Activated CD4-positive, alpha-beta T cell treated with anti-CD3 and anti-CD28 coated beads, Interleukin-2, amount 10 ng/mL, durations not matched to agents 7 days and 5 days (primary cell): Measurements from ENCODE around the gene DENND2D. TPM values are rescaled to one million over a fixed set of nuclear protein-coding genes. Genes with fewer than 3 reads are reported as not detected.
A peak's percentile ranks its signal among the peaks of the same experiment; 100 is the strongest.

Source experiments
- CTCF ChIA-PET: fragments of 350-600 bp; sonication (Branson Sonifier 250); formaldehyde crosslinking; loops from one replicate; lab custom pipeline; 2021; ENCODE audit warnings: antibody characterized with exemption; lab: Charles Lee
- POLR2A ChIA-PET: fragments of 350-600 bp; sonication (Branson Sonifier 250); formaldehyde crosslinking; loops from one replicate; lab custom pipeline; 2021; ENCODE audit warnings: antibody characterized with exemption; lab: Charles Lee
- DNase-seq: peaks from one replicate; pipeline ENCODE4 v3.0.0-alpha.2; 2020
- H3K27ac Mint-ChIP-seq: one replicate; pipeline ENCODE4 v1.8.0; 2021; ENCODE audit warnings: mild to moderate bottlenecking, moderate library complexity, mixed read lengths
- H3K27me3 Mint-ChIP-seq: one replicate; pipeline ENCODE4 v1.8.0; 2021; ENCODE audit warnings: mixed read lengths
- H3K36me3 Mint-ChIP-seq: one replicate; pipeline ENCODE4 v1.8.0; 2021; ENCODE audit warnings: low read depth, mixed read lengths
- H3K4me1 Mint-ChIP-seq: one replicate; pipeline ENCODE4 v1.8.0; 2021; ENCODE audit warnings: mixed read lengths
- H3K4me3 Mint-ChIP-seq: one replicate; pipeline ENCODE4 v1.8.0; 2021; ENCODE audit warnings: mild to moderate bottlenecking, moderate library complexity, mixed read lengths
- H3K9me3 Mint-ChIP-seq: one replicate; pipeline ENCODE4 v1.8.0; 2021; ENCODE audit warnings: mixed read lengths
- total RNA-seq, 2 experiments: library from RNA; stranded (reverse); gene quantifications; one replicate each; pipeline ENCODE4 v1.2.3, GENCODE V29; 2021

Gene DENND2D
- total RNA-seq, 2 experiments from 2014 or later = 329 to 349 TPM

DNA sequence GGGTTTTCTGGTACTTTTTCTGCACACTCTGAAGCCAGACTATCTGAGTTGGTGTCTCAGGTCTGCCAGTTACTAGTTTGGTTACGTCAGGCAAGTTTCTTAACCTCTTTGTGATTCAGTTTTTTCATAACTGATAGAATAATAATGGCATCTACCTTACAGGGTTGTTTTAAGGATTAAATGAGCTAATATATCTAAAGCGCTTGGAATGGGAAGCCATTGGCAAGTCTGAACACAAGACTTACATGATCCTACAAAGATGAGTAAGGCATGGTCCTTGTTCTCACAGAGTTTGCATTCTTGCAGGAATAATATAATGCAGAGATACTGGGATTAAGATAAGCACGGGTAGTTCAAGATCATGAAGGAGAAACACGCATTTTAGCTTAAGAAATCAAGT lies 9.2 kb upstream of the DENND2D start:
- DNase-seq = no peak
- H3K9me3 Mint-ChIP-seq = peaks cover 5% of the 10 kb centered on the region
- peaks cover 79% of the 10 kb centered on the region for H3K4me1 Mint-ChIP-seq
- H3K27ac Mint-ChIP-seq = no peak overlapping the region
- H3K4me3 Mint-ChIP-seq = no peak overlapping the region
- POLR2A ChIA-PET = no interaction called here
- CTCF ChIA-PET = interaction anchor here (0.7 to 1.4 kb wide), 2 partner anchors 13 to 16 kb away, joined by 3 read pairs; no protein-coding TSS in a partner anchor
- H3K36me3 Mint-ChIP-seq = peaks cover 13% of the 10 kb centered on the region
- H3K27me3 Mint-ChIP-seq = no peaks in the 10 kb centered on the region

GRCh38 chr1:111208921-111209320 lies 8.5 kb upstream of the DENND2D start:
- CTCF ChIA-PET = interaction anchor here (0.7 to 1.4 kb wide), 3 partner anchors 12 to 17 kb away, joined by 3 read pairs; no protein-coding TSS in a partner anchor
- Mint-ChIP-seq H3K4me1 (peaks cover 73% of the 10 kb centered on the region), H3K9me3 (peaks cover 5% of the 10 kb centered on the region), H3K4me3 (no peak overlapping the region), H3K27ac (no peak overlapping the region), H3K27me3 (no peaks in the 10 kb centered on the region), H3K36me3 (peaks cover 13% of the 10 kb centered on the region)
- DNase-seq = no peak
- POLR2A ChIA-PET = no interaction called here

DNA sequence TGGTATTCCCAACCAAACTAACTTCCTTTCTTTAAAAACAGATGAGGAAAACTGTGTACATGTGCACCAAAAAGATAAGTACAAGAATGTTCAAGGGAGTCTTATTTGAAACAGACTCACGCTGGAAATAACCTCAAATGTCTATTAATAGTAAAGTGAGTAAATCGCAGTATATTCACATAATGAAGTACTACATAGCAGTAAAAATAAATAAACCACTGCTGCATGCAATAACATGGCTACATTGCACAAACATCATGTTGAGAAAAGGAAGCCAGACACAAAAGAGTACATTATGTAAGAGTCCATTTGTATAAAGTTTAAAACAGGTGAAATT lies 5.2 kb upstream of the DENND2D start:
- Mint-ChIP-seq H3K4me1 (peaks cover 82% of the 10 kb centered on the region), H3K36me3 (peaks cover 11% of the 10 kb centered on the region), H3K27me3 (no peaks in the 10 kb centered on the region), H3K9me3 (peaks cover 5% of the 10 kb centered on the region), H3K4me3 (peak overlapping the region; percentile 100), H3K27ac (no peak overlapping the region)
- DNase-seq = no peak
- POLR2A ChIA-PET = no interaction called here
- CTCF ChIA-PET = interaction anchor here (2.1 kb wide), 1 partner anchor 14 kb away, joined by 4 read pairs; no protein-coding TSS in a partner anchor

- Mint-ChIP-seq H3K27ac (peak overlapping the region; percentile 84), H3K36me3 (peaks cover 16% of the 10 kb centered on the region), H3K9me3 (peaks cover 3% of the 10 kb centered on the region), H3K4me3 (peak overlapping the region; percentile 100), H3K27me3 (no peaks in the 10 kb centered on the region), H3K4me1 (peaks cover 80% of the 10 kb centered on the region)
- no peak for DNase-seq
- POLR2A ChIA-PET = no interaction called here
- CTCF ChIA-PET = interaction anchor here (0.6 kb wide), 1 partner anchor 1183 kb away, joined by 3 read pairs; no protein-coding TSS in a partner anchor
Observed at GRCh38 chr1:111204983-111205713, 4.7 kb upstream of the DENND2D start.

GRCh38 chr1:111204201-111204982 lies 3.9 kb upstream of the DENND2D start:
- peaks cover 75% of the 10 kb centered on the region for H3K4me1 Mint-ChIP-seq
- peaks cover 24% of the 10 kb centered on the region for H3K36me3 Mint-ChIP-seq
- H3K27me3 Mint-ChIP-seq = no peaks in the 10 kb centered on the region
- DNase-seq = peak; percentile 72
- H3K9me3 Mint-ChIP-seq = peaks cover 3% of the 10 kb centered on the region
- ChIA-PET CTCF (interaction anchor here (0.6 to 1.5 kb wide), 5 partner anchors 12 to 1182 kb away, joined by 3 to 5 read pairs (median 3); partner anchors contain the start of gene CHI3L2), POLR2A (interaction anchor here (0.9 to 1.0 kb wide), 2 partner anchors 10 to 12 kb away, joined by 4 to 5 read pairs; no protein-coding TSS in a partner anchor)
- peak overlapping the region; percentile 98 for H3K27ac Mint-ChIP-seq
- peak overlapping the region; percentile 100 for H3K4me3 Mint-ChIP-seq

DNA sequence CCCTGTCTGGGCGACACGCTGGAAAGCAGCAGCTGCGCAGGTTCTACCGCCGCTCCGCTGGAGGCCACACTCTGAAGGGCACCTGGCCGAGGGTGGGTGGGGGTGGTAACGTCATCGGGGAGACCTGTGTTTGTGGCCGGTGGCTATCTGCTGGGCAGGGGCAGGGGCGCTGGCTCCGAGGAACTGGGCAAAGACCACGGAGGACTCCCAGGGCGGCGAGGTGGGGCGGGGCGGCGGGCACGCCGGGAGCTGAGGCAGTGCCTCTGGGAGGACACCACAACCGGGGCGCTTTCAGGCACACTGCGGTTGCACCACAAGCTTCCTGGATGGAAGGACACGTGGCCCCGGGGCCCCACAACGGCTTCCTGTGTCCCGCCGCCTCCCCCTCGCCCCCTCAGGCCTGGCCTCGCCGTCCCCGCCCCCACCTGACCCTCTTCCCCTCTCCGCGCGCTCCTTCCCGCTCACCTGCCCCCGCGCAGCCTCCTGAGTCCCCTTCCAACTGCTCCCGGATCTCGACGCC lies 3.3 kb upstream of the DENND2D start:
- Mint-ChIP-seq H3K4me3 (peak overlapping the region; percentile 100), H3K27ac (peak overlapping the region; percentile 98)
- CTCF ChIA-PET = interaction anchor here (0.9 to 1.5 kb wide), 4 partner anchors 12 to 24 kb away, joined by 3 to 5 read pairs (median 3); partner anchors contain the start of gene CHI3L2

GRCh38 chr1:111202707-111203623 lies 2.5 kb upstream of the DENND2D start:
- Mint-ChIP-seq H3K27me3 (no peaks in the 10 kb centered on the region), H3K4me1 (peaks cover 65% of the 10 kb centered on the region), H3K4me3 (peak overlapping the region; percentile 100), H3K36me3 (peaks cover 38% of the 10 kb centered on the region), H3K9me3 (no peaks in the 10 kb centered on the region), H3K27ac (peak overlapping the region; percentile 98)
- DNase-seq = no peak
- ChIA-PET POLR2A (interaction anchor here (0.9 to 1.5 kb wide), 3 partner anchors 11 to 13 kb away, joined by 3 to 5 read pairs (median 4); no protein-coding TSS in a partner anchor), CTCF (interaction anchor here (0.6 to 1.5 kb wide), 5 partner anchors 12 to 621 kb away, joined by 3 to 5 read pairs (median 3); partner anchors contain the start of gene CHI3L2)

More for the DNA sequence above, 3.3 kb upstream of the DENND2D start:
- H3K4me1 Mint-ChIP-seq = peaks cover 71% of the 10 kb centered on the region
- H3K9me3 Mint-ChIP-seq = peaks cover 3% of the 10 kb centered on the region
- peaks cover 30% of the 10 kb centered on the region for H3K36me3 Mint-ChIP-seq
- H3K27me3 Mint-ChIP-seq = no peaks in the 10 kb centered on the region
- POLR2A ChIA-PET = interaction anchor here (0.9 to 1.0 kb wide), 2 partner anchors 11 to 12 kb away, joined by 4 to 5 read pairs; no protein-coding TSS in a partner anchor
- peak; percentile 92 for DNase-seq

DNA sequence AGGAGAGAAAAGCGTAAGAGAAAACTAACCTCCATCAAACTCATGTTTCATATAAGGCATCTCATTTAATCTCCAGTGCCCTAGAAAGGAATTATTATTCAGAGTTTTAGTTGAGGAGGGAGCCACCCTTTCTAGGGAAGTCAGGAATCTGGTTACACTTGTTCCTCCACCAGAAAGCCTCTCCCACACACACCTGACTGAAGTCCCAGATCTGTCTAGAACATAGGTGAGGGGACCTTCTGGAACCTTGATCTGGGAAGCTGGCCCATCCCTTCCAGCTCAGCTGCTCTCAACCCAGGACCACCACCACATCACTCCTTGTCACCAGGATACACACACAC lies 1.9 kb upstream of the DENND2D start:
- POLR2A ChIA-PET = interaction anchor here (1.5 kb wide), 1 partner anchor 12 kb away, joined by 3 read pairs; no protein-coding TSS in a partner anchor
- Mint-ChIP-seq H3K27ac (peak overlapping the region; percentile 98), H3K36me3 (peaks cover 45% of the 10 kb centered on the region), H3K27me3 (no peaks in the 10 kb centered on the region), H3K4me3 (peak overlapping the region; percentile 100), H3K9me3 (no peaks in the 10 kb centered on the region), H3K4me1 (peaks cover 62% of the 10 kb centered on the region)
- no peak for DNase-seq
- CTCF ChIA-PET = interaction anchor here (0.6 to 2.4 kb wide), 4 partner anchors 14 to 622 kb away, joined by 3 to 11 read pairs (median 5); no protein-coding TSS in a partner anchor

DNA sequence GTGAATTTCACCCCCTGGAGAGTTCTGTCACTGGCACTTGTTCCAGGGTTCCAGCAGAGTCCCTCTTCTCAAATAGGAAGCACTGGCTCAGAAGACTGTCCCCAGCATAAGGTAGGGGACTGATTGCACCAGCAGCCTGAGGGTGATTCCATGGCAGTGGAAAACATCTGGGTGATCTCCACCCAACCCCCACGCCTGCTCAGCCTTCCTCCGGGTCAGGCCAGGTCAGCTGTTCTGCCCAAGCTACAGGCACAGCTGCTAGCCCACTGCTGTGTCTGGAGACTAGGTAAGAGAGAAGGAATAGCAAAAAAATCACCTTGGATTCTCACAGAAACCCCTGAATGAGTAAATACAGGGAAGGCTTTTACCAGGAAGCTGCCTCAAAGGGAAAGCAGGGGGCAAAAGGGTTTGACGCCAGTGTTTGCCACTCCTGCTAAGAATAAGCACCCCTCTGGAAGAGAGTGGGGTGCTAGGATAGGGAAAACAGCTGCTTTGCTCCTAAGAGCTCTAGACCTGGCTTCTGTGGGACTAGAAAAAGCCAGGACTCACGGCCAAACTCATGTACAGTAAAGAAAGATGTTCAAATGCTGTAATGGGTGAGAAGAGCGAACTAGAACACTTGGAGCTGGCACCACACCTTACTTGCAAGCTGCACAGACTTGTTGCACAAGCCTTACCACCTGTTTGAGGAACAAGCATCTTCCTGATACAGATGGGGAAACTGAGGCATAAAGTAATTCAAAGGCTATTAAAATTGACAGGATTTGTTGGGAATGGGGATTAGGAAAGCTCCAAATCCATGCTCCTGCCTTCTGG lies 1.0 kb upstream of the DENND2D start:
- Mint-ChIP-seq H3K4me3 (peak overlapping the region; percentile 100), H3K4me1 (peaks cover 67% of the 10 kb centered on the region), H3K9me3 (no peaks in the 10 kb centered on the region), H3K27ac (peak overlapping the region; percentile 98), H3K36me3 (peaks cover 53% of the 10 kb centered on the region), H3K27me3 (no peaks in the 10 kb centered on the region)
- ChIA-PET POLR2A (interaction anchor here (1.1 to 4.0 kb wide), 4 partner anchors 13 to 20 kb away, joined by 3 to 32 read pairs (median 6); no protein-coding TSS in a partner anchor), CTCF (interaction anchor here (0.6 to 2.5 kb wide), 8 partner anchors 13 to 198 kb away, joined by 3 to 11 read pairs (median 5); no protein-coding TSS in a partner anchor)
- DNase-seq = no peak

DNA sequence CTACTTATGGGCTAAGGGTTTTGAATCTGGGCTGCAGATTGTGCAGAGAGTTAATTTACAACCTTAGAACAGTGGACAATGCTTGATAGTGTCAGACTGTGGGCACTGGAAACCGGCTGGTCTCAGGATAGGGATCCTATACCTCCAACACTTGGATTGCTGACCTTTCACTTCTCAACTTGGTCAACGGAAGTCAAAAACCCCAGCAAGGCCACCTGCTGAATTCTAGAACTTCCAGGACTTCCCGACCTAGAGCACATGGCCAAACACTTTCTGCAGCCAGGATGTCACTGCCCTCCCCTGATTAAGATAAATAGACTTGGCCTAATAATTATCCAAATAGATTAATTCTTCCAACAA lies 336 bp upstream of the DENND2D start:
- H3K27ac Mint-ChIP-seq = peak overlapping the region; percentile 98
- H3K9me3 Mint-ChIP-seq = no peaks in the 10 kb centered on the region

More for the DNA sequence above, 336 bp upstream of the DENND2D start:
- ChIA-PET CTCF (interaction anchor here (1.0 to 2.5 kb wide), 7 partner anchors 13 to 199 kb away, joined by 3 to 11 read pairs (median 6); no protein-coding TSS in a partner anchor), POLR2A (interaction anchor here (1.1 to 4.0 kb wide), 3 partner anchors 14 to 20 kb away, joined by 5 to 32 read pairs (median 6); no protein-coding TSS in a partner anchor)
- Mint-ChIP-seq H3K4me1 (peaks cover 67% of the 10 kb centered on the region), H3K4me3 (peak overlapping the region; percentile 100), H3K27me3 (no peaks in the 10 kb centered on the region), H3K36me3 (peaks cover 57% of the 10 kb centered on the region)
- no peak for DNase-seq
